Hematopoietic multipotent progenitor cell (in vitro differentiated cells): Measurements from ENCODE around the gene DCXR. TPM values are rescaled to one million over a fixed set of nuclear protein-coding genes. Genes with fewer than 3 reads are reported as not detected.

Experiments
- DNase-seq, 3 donors: peaks; one replicate each; pipeline ENCODE4 v3.0.0-alpha.2; 2011 to 2015; ENCODE audit warnings: low read depth in 2 of 3, low spot score in 2 of 3
- total RNA-seq: library from RNA; depleted of rRNA; stranded (reverse); fragments of >200 nt; gene quantifications from one replicate; pipeline ENCODE4 v1.2.3, GENCODE V29; 2012

DCXR gene
- total RNA-seq, 1 donor: 57.9 TPM

DNA sequence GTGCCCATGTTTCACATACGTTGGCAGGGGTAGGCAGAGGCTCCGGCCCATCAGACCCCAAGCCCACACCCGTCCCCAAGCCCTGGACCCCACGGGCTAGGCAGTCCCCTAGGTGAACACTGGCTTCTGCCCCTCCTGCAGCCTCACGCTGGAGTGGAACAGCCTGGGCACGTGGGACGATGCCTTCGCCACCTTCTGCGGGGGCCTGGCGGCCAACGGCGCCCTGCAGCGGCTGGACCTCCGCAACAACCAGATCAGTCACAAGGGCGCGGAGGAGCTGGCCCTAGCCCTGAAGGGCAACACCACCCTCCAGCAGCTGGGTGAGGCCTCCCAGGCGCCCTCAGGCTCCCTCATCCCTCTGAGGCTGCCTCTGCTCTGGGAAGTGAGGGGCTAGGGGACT lies 12.6 kb downstream of the DCXR start:
- DNase-seq: no peak

GRCh38 chr17:82023447-82024241 lies 13.9 kb downstream of the DCXR start:
- DNase-seq: peak in 1 of 3 donors; percentile 21

DNA sequence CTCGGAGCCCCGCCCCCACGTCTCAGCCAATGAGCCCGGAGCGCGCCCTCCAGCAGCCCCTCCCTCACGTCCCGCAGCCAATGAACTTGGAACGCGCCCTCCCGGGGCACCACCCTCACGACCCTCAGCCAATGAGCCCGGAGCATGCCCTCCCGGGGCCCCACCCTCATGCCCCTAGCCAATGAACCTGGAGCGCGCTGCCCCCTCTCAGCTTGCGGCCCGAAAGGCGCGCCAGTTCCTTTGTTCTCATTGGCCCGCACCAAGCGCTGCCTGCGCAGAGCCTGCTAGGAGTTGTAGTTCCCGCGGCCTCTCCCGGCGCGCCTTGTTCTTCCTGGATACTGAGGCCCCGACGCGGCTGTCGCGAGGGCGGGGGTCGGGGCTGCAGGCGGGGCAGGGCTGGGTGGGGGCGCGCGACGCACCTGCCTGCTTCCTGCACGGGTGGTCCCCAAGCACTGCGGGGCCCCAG lies 14.5 kb downstream of the DCXR start, which contains the start of gene LRRC45:
Gene LRRC45 (plus strand): TSS at position 325 of the 466 bp plus-strand sequence. CDS start 339 bp downstream, outside the sequence.
- DNase-seq: peak; percentile 93 to 100 (median 99)

- DNase-seq: no peak
Measured at GRCh38 chr17:82022310-82022980, 15.1 kb downstream of the DCXR start, which contains the start of gene CENPX. Gene CENPX, minus strand, starts transcription at chr17:82022878. Its CDS starts 17 bp downstream, at chr17:82022861.

GRCh38 chr17:82021900-82022309 lies 15.6 kb downstream of the DCXR start:
- no peak for DNase-seq

DNA sequence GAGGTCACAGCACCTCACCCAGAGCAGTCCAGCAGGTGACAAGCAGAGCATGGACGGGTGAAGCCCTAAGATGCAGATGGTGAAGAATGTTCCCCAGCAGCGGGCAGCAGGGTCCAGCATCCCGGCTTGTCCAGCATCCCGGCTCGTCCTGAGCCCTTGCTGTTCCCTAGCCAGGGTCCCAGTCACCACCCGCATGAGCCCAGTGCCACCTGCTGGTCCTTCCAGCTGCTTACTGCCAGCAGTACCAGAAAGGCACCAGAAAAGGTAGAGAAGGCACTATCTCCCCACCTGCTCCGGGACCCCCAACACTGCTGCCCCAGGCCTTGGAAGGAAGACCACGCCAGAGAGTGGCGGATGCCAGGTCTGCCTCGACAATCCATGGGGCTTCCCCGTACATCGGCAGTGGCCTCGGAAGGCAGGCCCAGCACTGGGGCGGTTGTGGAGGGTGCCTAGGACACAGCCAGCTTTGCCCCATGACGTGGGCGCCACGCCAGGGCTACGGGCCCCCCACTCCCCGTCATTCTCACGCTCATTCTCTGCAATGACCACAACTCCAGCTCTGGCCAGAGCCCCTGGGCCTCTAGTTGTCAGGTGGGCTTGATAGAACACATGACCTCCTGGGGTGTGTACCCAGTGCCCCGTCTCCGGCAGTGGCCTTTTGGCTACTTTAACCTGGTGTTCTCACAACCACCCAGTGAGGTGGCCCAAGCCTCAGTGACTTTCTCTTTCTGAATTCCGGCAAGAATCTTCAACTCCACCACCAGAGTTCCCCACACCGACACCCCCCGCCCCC lies 16.2 kb downstream of the DCXR start:
- DNase-seq: peak in 2 of 3 donors; percentile 48 to 74

- DNase-seq: no peak
Measured at GRCh38 chr17:82020572-82021106, 16.9 kb downstream of the DCXR start.

DNA sequence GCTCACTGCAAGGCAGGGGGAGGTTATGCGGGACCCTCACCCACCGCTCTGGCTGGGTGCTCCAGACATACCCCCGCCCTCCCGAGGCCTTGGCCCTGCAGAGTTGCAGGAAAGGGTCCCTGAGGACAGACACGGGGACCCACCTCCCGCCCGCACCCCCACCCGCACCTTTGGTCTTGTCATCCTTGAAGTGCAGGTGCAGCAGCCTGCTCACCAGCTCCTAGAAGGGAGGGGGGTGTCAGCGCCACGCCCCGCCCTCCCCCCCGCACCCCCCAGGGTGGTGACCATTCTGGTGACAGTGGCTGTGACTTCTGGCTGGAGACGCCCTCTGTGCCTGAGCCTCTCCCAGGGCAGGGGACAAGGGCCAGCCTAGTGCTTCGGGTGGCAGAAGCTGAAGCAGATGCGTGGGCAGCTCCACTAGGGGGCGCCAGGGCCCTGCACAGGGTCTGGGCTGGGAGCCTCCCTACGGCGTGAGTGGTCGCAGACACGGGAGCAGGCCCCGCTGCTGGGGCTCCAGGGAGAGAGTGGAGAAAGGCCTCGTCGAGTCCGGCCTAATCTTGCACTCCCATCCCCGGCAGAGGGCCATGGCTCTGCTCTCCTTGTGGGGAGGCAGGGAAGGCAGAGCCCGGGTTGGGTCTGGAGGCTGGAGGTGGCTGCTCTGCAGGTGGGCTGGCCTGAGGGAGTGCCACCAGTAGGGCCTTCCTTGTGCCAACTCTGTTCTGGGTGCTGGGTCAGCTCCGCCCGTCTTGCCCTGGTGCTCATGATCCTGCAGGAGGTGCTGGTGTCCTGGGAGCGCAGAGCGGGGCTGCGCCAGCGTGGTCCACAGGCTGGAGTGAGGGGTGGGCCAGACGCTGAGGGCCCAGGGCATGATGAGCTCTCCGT lies 17.6 kb downstream of the DCXR start:
- DNase-seq: peak in 2 of 3 donors; percentile 43 to 51

- DNase-seq: no peak
Measured at GRCh38 chr17:82018989-82019689, 18.4 kb downstream of the DCXR start.

DNA sequence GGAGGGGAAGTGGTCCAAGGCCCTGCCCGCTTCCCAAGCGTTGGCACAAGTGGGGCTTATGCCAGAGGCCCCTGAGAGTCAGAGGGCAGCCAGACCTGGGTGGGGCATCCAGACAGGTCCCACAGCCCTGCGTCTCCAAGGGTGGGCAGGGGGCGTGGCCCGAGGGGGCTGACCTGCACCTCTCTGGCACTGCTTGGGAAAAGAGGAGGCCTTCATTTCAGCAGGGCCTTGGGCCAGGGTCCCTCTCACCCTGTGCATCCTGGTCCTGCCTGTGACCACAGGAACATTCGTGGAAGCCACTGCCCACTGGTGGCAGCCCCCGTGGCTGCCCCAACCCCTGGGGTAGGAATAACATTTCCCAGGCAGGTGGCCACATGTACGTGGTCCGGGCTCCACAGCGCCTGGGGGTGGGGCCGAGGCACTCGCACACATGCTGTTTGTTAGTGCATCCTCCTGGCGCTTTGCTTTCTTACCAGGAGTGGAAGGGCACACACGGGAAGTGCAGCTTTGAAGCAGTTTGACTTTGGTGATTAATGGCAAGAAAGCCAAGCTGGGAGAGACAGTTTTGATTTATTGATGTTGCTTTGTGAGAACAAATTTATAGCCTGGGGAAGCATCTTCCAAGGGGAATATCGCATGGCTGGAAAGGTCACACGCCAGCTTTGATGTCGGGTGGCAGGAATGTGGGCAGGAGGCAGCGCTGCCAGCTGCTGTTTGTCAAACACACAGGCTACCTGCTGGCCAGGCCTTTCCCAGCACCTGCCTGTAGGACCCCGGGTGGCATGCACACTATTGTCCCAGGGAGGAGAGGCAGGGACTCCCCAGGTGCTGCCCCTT lies 19.1 kb downstream of the DCXR start:
- DNase-seq: no peak

DNA sequence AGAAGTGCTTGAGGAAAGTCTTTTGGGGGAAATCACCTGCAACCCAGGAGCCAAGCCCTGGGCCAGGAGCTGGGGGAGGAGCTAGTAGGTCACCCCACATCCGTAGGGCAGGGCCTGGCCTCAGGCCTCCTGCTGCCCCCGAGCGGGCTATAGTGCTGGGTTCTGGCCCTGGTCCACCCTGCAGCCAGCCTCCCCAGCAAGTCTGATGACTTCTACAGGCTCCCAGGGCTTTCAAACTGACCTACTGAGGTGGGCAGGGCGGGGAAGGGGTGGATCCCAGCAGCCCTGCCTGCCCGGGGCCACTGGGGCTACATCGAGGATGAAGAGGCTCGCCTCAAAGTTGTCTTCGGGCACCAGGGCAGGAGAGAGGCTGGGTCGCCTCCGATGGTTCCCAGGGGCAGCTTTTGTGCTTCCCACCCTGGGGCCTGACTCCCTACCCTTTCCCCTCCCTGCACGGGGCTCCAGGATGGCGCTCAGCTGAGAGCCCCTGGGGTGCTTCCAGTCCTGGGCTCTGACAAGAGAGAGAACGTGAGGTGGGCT lies 19.8 kb downstream of the DCXR start:
- no peak for DNase-seq

DNA sequence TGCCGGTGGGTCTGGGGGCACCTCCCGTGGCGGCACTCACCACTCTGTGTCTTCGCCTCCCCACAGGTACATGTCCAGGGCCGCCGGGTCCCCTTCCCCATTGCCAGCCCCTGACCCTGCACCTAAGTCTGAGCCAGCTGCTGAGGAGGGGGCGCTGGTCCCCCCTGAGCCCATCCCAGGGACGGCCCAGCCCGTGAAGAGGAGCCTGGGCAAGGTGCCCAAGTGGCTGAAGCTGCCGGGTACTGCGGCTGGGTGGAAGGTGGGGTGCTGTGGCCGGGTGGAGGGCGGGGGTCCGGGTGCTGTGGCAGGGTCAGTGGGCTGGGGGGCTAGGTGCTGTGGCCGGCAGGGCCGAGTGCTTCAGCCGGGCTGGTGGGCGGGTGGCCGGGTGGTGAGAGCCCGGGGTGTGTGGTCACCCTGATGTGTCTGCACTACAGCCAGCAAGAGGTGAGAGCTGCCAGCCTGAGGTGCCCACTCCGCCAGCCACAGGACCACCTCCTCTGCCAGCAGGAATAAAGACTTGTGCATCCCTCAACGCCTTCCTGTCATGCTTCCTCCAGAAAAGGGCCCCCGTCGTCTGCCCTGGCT lies 20.5 kb downstream of the DCXR start:
- no peak for DNase-seq

DNA sequence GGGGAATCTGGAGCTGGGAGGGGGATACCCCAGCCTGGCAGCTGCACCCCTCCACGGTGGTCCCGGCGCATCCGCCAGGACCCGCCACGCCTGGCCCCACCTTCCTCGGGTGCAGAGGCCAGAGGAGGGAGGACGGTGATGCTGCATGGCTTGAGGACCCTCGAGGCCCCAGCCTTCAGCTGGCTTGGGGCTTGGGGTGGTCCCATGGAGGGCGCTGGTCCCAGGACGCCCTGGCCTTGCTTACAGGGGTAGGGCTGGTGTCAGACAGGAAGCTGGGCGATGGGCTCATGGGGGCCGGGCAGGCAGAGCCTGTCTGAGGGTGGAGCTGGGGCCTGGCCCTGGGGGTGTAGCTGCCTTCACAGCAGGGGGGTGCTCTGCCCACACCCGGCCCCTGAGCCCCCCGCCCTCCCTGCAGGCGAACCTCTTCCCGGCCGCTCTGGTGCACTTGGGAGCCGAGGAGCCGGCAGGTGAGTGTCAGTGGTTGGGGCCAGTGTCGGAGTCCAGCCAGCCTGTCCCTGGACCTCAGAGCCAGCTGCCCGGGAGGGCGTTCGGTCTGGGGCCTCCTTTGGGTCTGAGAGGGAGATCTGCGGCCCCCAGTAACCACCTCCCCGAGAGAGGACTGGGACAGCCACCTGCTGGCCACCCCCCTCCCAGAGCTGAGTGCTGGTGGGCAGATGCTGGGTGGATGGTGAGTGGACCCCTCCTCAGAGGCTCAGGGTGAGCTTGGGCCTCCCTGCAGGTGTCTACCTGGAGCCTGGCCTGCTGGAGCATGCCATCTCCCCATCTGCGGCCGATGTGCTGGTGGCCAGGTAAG lies 21.2 kb downstream of the DCXR start:
- DNase-seq: no peak

GRCh38 chr17:82015311-82015971 lies 22.1 kb downstream of the DCXR start:
- DNase-seq: no peak

GRCh38 chr17:82014971-82015310 lies 22.6 kb downstream of the DCXR start:
- DNase-seq: no peak

DNA sequence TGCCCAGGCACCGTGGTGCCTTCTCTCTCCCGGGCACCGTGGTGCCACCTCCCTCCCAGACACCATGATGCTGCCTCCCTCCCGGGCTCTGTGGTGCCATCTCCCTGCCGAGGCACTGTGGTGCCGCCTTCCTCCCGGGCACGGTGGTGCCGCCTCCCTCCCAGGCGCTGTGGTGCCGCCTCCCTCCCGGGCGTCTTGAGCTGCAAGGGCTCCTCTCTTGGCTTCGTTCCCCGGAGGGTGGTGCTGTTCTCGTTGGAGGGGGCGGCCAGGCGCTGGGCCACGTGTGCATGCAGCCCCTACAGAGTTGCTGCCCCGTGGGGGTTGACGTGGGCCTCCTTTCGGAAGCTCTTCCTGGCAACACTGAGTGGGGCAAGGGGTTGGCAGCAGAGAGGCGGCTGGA lies 23.1 kb downstream of the DCXR start:
- no peak for DNase-seq
